A673 (cell line): ENCODE data around the gene RAB9B.

Experiments used
- EZH2 ChIP-seq: fragments of 200-600 bp; sonication (generic); IDR thresholded peaks from 2 replicates; pipeline ENCODE4 v1.6.1; 2017; ENCODE audit warnings: borderline replicate concordance, low read depth, mild to moderate bottlenecking, mixed read lengths, antibody characterized with exemption, low read length; ENCODE audit not compliant: poor library complexity, severe bottlenecking
- TF ChIP-seq, protein P1 (sequence below): fragments of 300-800, 200-600 bp; sonication (generic); conservative IDR thresholded peaks from 2 replicates; pipeline ENCODE4 v1.5.1; 2017; ENCODE audit warnings: low read depth, mild to moderate bottlenecking, antibody characterized with exemption, low read length, moderate library complexity, mixed read lengths

DNA sequence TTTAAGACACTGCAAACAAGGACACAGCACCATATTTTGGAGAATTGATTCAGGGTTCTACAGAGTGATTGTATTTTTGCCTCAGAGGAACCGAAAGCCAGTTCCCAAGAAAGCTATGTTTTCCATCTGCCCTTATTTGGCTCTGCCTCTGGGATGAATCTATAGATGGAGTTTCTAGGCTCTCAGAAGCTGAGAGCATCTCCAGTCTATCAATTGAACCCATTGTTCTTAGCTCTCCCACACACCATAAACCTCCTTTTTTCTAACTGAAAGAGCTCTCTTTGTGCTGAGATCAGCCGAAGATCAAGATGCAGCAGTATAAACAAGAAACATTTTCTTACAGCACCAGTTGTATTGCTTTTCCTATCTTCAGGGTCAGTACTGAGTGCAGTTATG is 38.5 kb downstream of the RAB9B start:
- no peak for TF ChIP-seq EZH2
- TF ChIP-seq, protein P1, sequence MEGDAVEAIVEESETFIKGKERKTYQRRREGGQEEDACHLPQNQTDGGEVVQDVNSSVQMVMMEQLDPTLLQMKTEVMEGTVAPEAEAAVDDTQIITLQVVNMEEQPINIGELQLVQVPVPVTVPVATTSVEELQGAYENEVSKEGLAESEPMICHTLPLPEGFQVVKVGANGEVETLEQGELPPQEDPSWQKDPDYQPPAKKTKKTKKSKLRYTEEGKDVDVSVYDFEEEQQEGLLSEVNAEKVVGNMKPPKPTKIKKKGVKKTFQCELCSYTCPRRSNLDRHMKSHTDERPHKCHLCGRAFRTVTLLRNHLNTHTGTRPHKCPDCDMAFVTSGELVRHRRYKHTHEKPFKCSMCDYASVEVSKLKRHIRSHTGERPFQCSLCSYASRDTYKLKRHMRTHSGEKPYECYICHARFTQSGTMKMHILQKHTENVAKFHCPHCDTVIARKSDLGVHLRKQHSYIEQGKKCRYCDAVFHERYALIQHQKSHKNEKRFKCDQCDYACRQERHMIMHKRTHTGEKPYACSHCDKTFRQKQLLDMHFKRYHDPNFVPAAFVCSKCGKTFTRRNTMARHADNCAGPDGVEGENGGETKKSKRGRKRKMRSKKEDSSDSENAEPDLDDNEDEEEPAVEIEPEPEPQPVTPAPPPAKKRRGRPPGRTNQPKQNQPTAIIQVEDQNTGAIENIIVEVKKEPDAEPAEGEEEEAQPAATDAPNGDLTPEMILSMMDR, result no peak
